Fibroblast of lung (primary cell): ENCODE results near the gene MMP23B. TPM values are rescaled to one million over a fixed set of nuclear protein-coding genes. Genes with fewer than 3 reads are reported as not detected.

Source experiments
- DNase-seq, 2 donors: peaks; one replicate each; pipeline versions ENCODE4 v3.0.0 to v3.0.0-alpha.2; 2010; ENCODE audit warnings: low read depth in 2 of 2
- H2AFZ ChIP-seq: 2 replicates; pipeline ENCODE4 v1.5.1; 2012; ENCODE audit warnings: low read length, control low read depth, inconsistent platforms
- H3K27ac ChIP-seq: 2 replicates; pipeline ENCODE4 v1.5.1; 2011; ENCODE audit warnings: low read length, control low read depth; ENCODE audit not compliant: insufficient read depth
- H3K27me3 ChIP-seq: 2 replicates; pipeline ENCODE4 v1.5.1; 2011; ENCODE audit warnings: mild to moderate bottlenecking, low read length; ENCODE audit not compliant: control insufficient read depth, insufficient read depth
- H3K36me3 ChIP-seq: 2 replicates; pipeline ENCODE4 v1.5.1; 2011; ENCODE audit warnings: low read length; ENCODE audit not compliant: control insufficient read depth, insufficient read depth
- H3K4me1 ChIP-seq: 2 replicates; pipeline ENCODE4 v1.5.1; 2011; ENCODE audit warnings: low read length; ENCODE audit not compliant: control insufficient read depth, insufficient read depth; ENCODE audit errors: extremely low read depth
- H3K4me2 ChIP-seq: 2 replicates; pipeline ENCODE4 v1.5.1; 2011; ENCODE audit warnings: low read length, control low read depth; ENCODE audit not compliant: insufficient read depth; ENCODE audit errors: extremely low read depth
- H3K4me3 ChIP-seq, 4 experiments: fragments of 200-600 bp in 1 of 4; sonication (generic) in 1 of 4; replicated peaks in 1 of 4; 2 replicates each; pipeline ENCODE4 v1.5.1; 2011 to 2016; ENCODE audit warnings: low read length in 4 of 4, low read depth in 3 of 4, mild to moderate bottlenecking in 3 of 4, control low read depth in 2 of 4, inconsistent platforms in 1 of 4, mixed read lengths in 1 of 4; ENCODE audit not compliant: insufficient read depth in 1 of 4; ENCODE audit errors: control extremely low read depth in 1 of 4
- H3K79me2 ChIP-seq: 2 replicates; pipeline ENCODE4 v1.5.1; 2012; ENCODE audit warnings: mild to moderate bottlenecking, low read length, inconsistent platforms; ENCODE audit not compliant: control insufficient read depth, insufficient read depth
- H3K9ac ChIP-seq: 2 replicates; pipeline ENCODE4 v1.5.1; 2011; ENCODE audit warnings: mild to moderate bottlenecking, low read length, control low read depth; ENCODE audit not compliant: insufficient read depth
- H3K9me3 ChIP-seq: 2 replicates; pipeline ENCODE4 v1.5.1; 2012; ENCODE audit warnings: low read depth, low read length; ENCODE audit not compliant: control insufficient read depth, insufficient read depth
- H4K20me1 ChIP-seq: 2 replicates; pipeline ENCODE4 v1.5.1; 2011; ENCODE audit warnings: low read length; ENCODE audit not compliant: control insufficient read depth, insufficient read depth; ENCODE audit errors: extremely low read depth
- CTCF ChIP-seq, 2 donors: IDR thresholded peaks in 1 of 2; conservative IDR thresholded peaks in 1 of 2; 1 replicate in 1 of 2; 2 replicates in 1 of 2; pipeline ENCODE4 v1.5.1; 2011 to 2012; ENCODE audit warnings: low read length in 2 of 2, control low read depth in 1 of 2, inconsistent platforms in 1 of 2, low read depth in 1 of 2, mild to moderate bottlenecking in 1 of 2
- EZH2 ChIP-seq: IDR thresholded peaks from 2 replicates; pipeline ENCODE4 v1.5.1; 2012; ENCODE audit warnings: low read length, control low read depth, mild to moderate bottlenecking; ENCODE audit errors: missing control alignments
- polyA plus RNA-seq, 2 donors: library from polyadenylated mRNA; depleted of rRNA in 1 of 2; stranded (reverse) in 1 of 2; unstranded in 1 of 2; fragments of >200 nt; gene quantifications; 2 replicates each; pipeline ENCODE4 v1.2.1, GENCODE V29; 2011 to 2012; ENCODE audit warnings: missing spikeins in 1 of 2
- total RNA-seq: library from RNA; depleted of rRNA; stranded (reverse); fragments of >200 nt; gene quantifications from 2 replicates; pipeline ENCODE4 v1.2.1, GENCODE V29; 2014

MMP23B gene
- total and polyA plus RNA-seq, 2 donors (not counting 1 experiment from before 2014, with no cell fraction given): 0.89 to 4.6 TPM

GRCh38 chr1:1596493-1597274, 35.3 kb upstream of the MMP23B start:
- no peak overlapping the region for H3K4me2 ChIP-seq
- H3K27me3 ChIP-seq: peaks cover 12% of the 10 kb centered on the region
- H3K4me1 ChIP-seq: peaks cover 2% of the 10 kb centered on the region
- H3K27ac ChIP-seq: no peak overlapping the region
- no peaks in the 10 kb centered on the region for H3K9me3 ChIP-seq
- H3K4me3 ChIP-seq: no peak overlapping the region
- no peaks in the 10 kb centered on the region for H4K20me1 ChIP-seq
- no peak for DNase-seq
- no peak for TF ChIP-seq CTCF (conservative IDR thresholded peaks at IDR 0.05 in 1 of 2, IDR thresholded peaks at IDR 0.05 in 1 of 2; ENCODE audit: low read depth in 1 of 2, low read length in 2 of 2)
- no peak for TF ChIP-seq EZH2
- no peaks in the 10 kb centered on the region for H3K36me3 ChIP-seq
- no peak overlapping the region for H2AFZ ChIP-seq
- H3K9ac ChIP-seq: no peak overlapping the region
- H3K79me2 ChIP-seq: no peaks in the 10 kb centered on the region

- H4K20me1 ChIP-seq: no peaks in the 10 kb centered on the region
- H3K9ac ChIP-seq: no peak overlapping the region
- H3K27me3 ChIP-seq: peaks cover 12% of the 10 kb centered on the region
- H3K79me2 ChIP-seq: no peaks in the 10 kb centered on the region
- H3K36me3 ChIP-seq: no peaks in the 10 kb centered on the region
- no peak overlapping the region for H3K4me2 ChIP-seq
- TF ChIP-seq CTCF (conservative IDR thresholded peaks at IDR 0.05 in 1 of 2, IDR thresholded peaks at IDR 0.05 in 1 of 2; ENCODE audit: low read depth in 1 of 2, low read length in 2 of 2) (peak; percentile 10 to 43), EZH2 (no peak)
- DNase-seq: no peak
- H3K4me3 ChIP-seq: no peak overlapping the region
- H3K4me1 ChIP-seq: peaks cover 2% of the 10 kb centered on the region
- H2AFZ ChIP-seq: no peak overlapping the region
- H3K27ac ChIP-seq: no peak overlapping the region
- H3K9me3 ChIP-seq: no peaks in the 10 kb centered on the region
Observed at GRCh38 chr1:1597275-1597930, 34.6 kb upstream of the MMP23B start.

- Histone ChIP-seq H3K9me3 (no peaks in the 10 kb centered on the region), H4K20me1 (no peaks in the 10 kb centered on the region), H3K36me3 (no peaks in the 10 kb centered on the region), H3K4me3 (no peak overlapping the region), H2AFZ (no peak overlapping the region), H3K4me2 (no peak overlapping the region), H3K9ac (no peak overlapping the region), H3K79me2 (no peaks in the 10 kb centered on the region), H3K27ac (no peak overlapping the region), H3K4me1 (peaks cover 2% of the 10 kb centered on the region), H3K27me3 (peaks cover 12% of the 10 kb centered on the region)
- no peak for TF ChIP-seq EZH2
- no peak for TF ChIP-seq CTCF (conservative IDR thresholded peaks at IDR 0.05 in 1 of 2, IDR thresholded peaks at IDR 0.05 in 1 of 2; ENCODE audit: low read depth in 1 of 2, low read length in 2 of 2)
- no peak for DNase-seq
Observed at GRCh38 chr1:1598051-1598719, 33.8 kb upstream of the MMP23B start.
